Measurements from ENCODE around the gene SHBG. TPM values are rescaled to one million over a fixed set of nuclear protein-coding genes. Genes with fewer than 3 reads are reported as not detected.
A peak's percentile ranks its signal among the peaks of the same experiment; 100 is the strongest.
"Not testable (repeated sequence)": the region's sequence is repeated elsewhere in the genome, so short reads cannot be mapped to it uniquely, and the experiment has no call there.

The SHBG gene
- total RNA-seq, 2 donors from 2014 or later = 0.42 to 0.64 TPM

- DNase-seq = peak; percentile 42
- Histone ChIP-seq H3K27ac (no peak within 1 kb of the TSS), H3K9ac (ENCODE audit: low read depth in 2 of 2, low read length in 2 of 2) (peak within 1 kb of the TSS in 1 of 2 donors; percentile 46), H3K9me3 (no peaks in the 10 kb centered on the region), H3K27me3 (no peaks in the 10 kb centered on the region), H3K4me3 (peak within 1 kb of the TSS; percentile 28), H3K36me3 (peaks cover 38% of the 10 kb centered on the region), H3K4me1 (peaks cover 3% of the 10 kb centered on the region)
- TF ChIP-seq CTCF (IDR thresholded peaks at IDR 0.05) = no peak
- intact Hi-C loops (cut with DNase I) = loop anchor here (10.0 kb wide), 1 partner anchor 155 kb away; the partner anchor contains the start of genes FGF11 and TMEM102
Observed at GRCh38 chr17:7589891-7590691, 39.8 kb upstream of the SHBG start, which contains the start of gene SOX15. TSS of gene SOX15 (minus strand) at chr17:7590094. CDS start at chr17:7589676, 418 bp downstream.

GRCh38 chr17:7590743-7591142 lies 39.2 kb upstream of the SHBG start:
- H3K9me3 ChIP-seq = no peaks in the 10 kb centered on the region
- peaks cover 45% of the 10 kb centered on the region for H3K36me3 ChIP-seq
- H3K4me3 ChIP-seq = no peak overlapping the region
- H3K27ac ChIP-seq = no peak overlapping the region
- no peak overlapping the region for H3K9ac ChIP-seq (ENCODE audit: low read depth in 2 of 2, low read length in 2 of 2)
- H3K4me1 ChIP-seq = peaks cover 3% of the 10 kb centered on the region
- intact Hi-C loops (cut with DNase I) = no loop called here
- H3K27me3 ChIP-seq = no peaks in the 10 kb centered on the region
- no peak for DNase-seq
- no peak for TF ChIP-seq CTCF (IDR thresholded peaks at IDR 0.05)

- H3K36me3 ChIP-seq = peaks cover 47% of the 10 kb centered on the region
- TF ChIP-seq CTCF (IDR thresholded peaks at IDR 0.05) = no peak
- H3K9ac ChIP-seq (ENCODE audit: low read depth in 2 of 2, low read length in 2 of 2) = no peak overlapping the region
- intact Hi-C loops (cut with DNase I) = no loop called here
- H3K9me3 ChIP-seq = no peaks in the 10 kb centered on the region
- peaks cover 3% of the 10 kb centered on the region for H3K4me1 ChIP-seq
- H3K27ac ChIP-seq = no peak overlapping the region
- H3K4me3 ChIP-seq = no peak overlapping the region
- DNase-seq = no peak
- no peaks in the 10 kb centered on the region for H3K27me3 ChIP-seq
Observed at GRCh38 chr17:7591596-7591995, 38.3 kb upstream of the SHBG start.

GRCh38 chr17:7592422-7593021 lies 37.4 kb upstream of the SHBG start:
- Histone ChIP-seq H3K4me3 (no peak overlapping the region), H3K27ac (no peak overlapping the region), H3K9ac (ENCODE audit: low read depth in 2 of 2, low read length in 2 of 2) (no peak overlapping the region), H3K4me1 (peaks cover 3% of the 10 kb centered on the region), H3K9me3 (no peaks in the 10 kb centered on the region), H3K36me3 (peaks cover 53% of the 10 kb centered on the region), H3K27me3 (no peaks in the 10 kb centered on the region)
- no peak for DNase-seq
- intact Hi-C loops (cut with DNase I) = no loop called here
- TF ChIP-seq CTCF (IDR thresholded peaks at IDR 0.05) = no peak

GRCh38 chr17:7593296-7593695 lies 36.6 kb upstream of the SHBG start:
- H3K27me3 ChIP-seq = no peaks in the 10 kb centered on the region
- no peak for DNase-seq
- no peak overlapping the region for H3K9ac ChIP-seq (ENCODE audit: low read depth in 2 of 2, low read length in 2 of 2)
- no peak overlapping the region for H3K27ac ChIP-seq
- H3K9me3 ChIP-seq = no peaks in the 10 kb centered on the region
- no peak overlapping the region for H3K4me3 ChIP-seq
- no peak for TF ChIP-seq CTCF (IDR thresholded peaks at IDR 0.05)
- peaks cover 53% of the 10 kb centered on the region for H3K36me3 ChIP-seq
- intact Hi-C loops (cut with DNase I) = no loop called here
- peaks cover 3% of the 10 kb centered on the region for H3K4me1 ChIP-seq

- DNase-seq = not testable (repeated sequence)
Observed at GRCh38 chr17:7597561-7597960, 32.4 kb upstream of the SHBG start.

More at GRCh38 chr17:7597561-7597960, 32.4 kb upstream of the SHBG start:
- H3K4me1 ChIP-seq; H3K27me3 ChIP-seq; H3K4me3 ChIP-seq; H3K9me3 ChIP-seq; H3K9ac ChIP-seq (ENCODE audit: low read depth in 2 of 2, low read length in 2 of 2); intact Hi-C loops (cut with DNase I); H3K27ac ChIP-seq: not testable (repeated sequence)
- peaks cover 48% of the 10 kb centered on the region for H3K36me3 ChIP-seq
